ENCODE measurements around the gene SPAG9. TPM values are rescaled to one million over a fixed set of nuclear protein-coding genes. Genes with fewer than 3 reads are reported as not detected.
A peak's percentile ranks its signal among the peaks of the same experiment; 100 is the strongest.

Gene SPAG9
- total RNA-seq, 1 experiment from 2014 or later = 90.5 TPM

- no peaks in the 10 kb centered on the region for H3F3A ChIP-seq (ENCODE audit: low read length, unreplicated experiment)
- POLR2A ChIA-PET (ENCODE audit: unreplicated experiment) = interaction anchor here (0.6 to 0.7 kb wide), 2 partner anchors 18 to 24 kb away, joined by 3 to 6 read pairs; no protein-coding TSS in a partner anchor
- intact Hi-C loops (cut with micrococcal nuclease) = no loop called here
- no peak overlapping the region for H3K27ac ChIP-seq (ENCODE audit: low read length)
- H3K9me2 ChIP-seq (replicated peaks; ENCODE audit: low read length) = no peaks in the 10 kb centered on the region
- H3K36me3 ChIP-seq (ENCODE audit: low read depth, low read length) = no peaks in the 10 kb centered on the region; the same call in 1 of the 2 replicates
- CTCF ChIA-PET = interaction anchor here (0.6 kb wide), 1 partner anchor 8 kb away, joined by 5 read pairs; no protein-coding TSS in a partner anchor
- ATAC-seq (no peak), DNase-seq (no peak)
- peaks cover 9% of the 10 kb centered on the region; the same call in 1 of the 2 replicates for H3K4me1 ChIP-seq (ENCODE audit: insufficient read depth, low read length)
- no peaks in the 10 kb centered on the region for H3K9me3 ChIP-seq (ENCODE audit: low read length)
- no peak overlapping the region for H3K4me2 ChIP-seq (ENCODE audit: low read length)
- no peak overlapping the region for H2AFZ ChIP-seq (ENCODE audit: low read length)
- no peak for TF ChIP-seq EZH2phosphoT487 (IDR thresholded peaks at IDR 0.05; ENCODE audit: borderline replicate concordance, low read length)
- TF ChIP-seq CTCF (conservative IDR thresholded peaks at IDR 0.05; ENCODE audit: low read depth, low read length) = no peak
- TF ChIP-seq EZH2 (IDR thresholded peaks at IDR 0.05; ENCODE audit: low read length, unreplicated experiment) = no peak
- H3K79me2 ChIP-seq (ENCODE audit: low read length) = peaks cover 27% of the 10 kb centered on the region
- no peaks in the 10 kb centered on the region for H4K20me1 ChIP-seq (ENCODE audit: low read length)
- H3K27me3 ChIP-seq (ENCODE audit: low read length) = no peaks in the 10 kb centered on the region
- no peak overlapping the region for H3K4me3 ChIP-seq (ENCODE audit: low read length)
- BruUV-seq (replicated peaks) = no TSS peak
- H3K9ac ChIP-seq (ENCODE audit: low read length) = no peak overlapping the region
Measured at GRCh38 chr17:51046046-51046445, 74.6 kb downstream of the SPAG9 start.

DNA sequence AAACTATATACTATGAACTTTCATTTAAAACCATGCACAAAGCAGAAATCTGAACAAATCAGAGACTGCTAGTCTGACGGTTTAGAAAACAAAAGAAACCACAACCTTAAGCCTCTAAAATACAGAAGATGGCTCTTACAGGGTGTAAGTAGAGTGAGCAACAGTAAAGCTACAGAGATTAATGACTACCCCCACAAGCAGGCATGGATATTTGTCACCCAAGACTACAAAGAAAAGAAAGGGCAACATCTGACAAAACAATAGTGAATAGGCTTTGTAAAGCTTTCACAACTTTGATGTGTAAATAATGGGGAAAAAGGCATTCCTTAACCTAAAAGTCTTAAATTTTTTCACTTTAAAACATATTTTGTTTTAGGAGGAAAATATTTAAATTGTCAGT, 75.0 kb downstream of the SPAG9 start:
- H3K9ac ChIP-seq (ENCODE audit: low read length) = no peak overlapping the region
- H3K4me2 ChIP-seq (ENCODE audit: low read length) = no peak overlapping the region
- H3K36me3 ChIP-seq (ENCODE audit: low read depth, low read length) = no peaks in the 10 kb centered on the region; the same call in 1 of the 2 replicates
- H3F3A ChIP-seq (ENCODE audit: low read length, unreplicated experiment) = no peaks in the 10 kb centered on the region
- H3K27ac ChIP-seq (ENCODE audit: low read length) = no peak overlapping the region
- intact Hi-C loops (cut with micrococcal nuclease) = no loop called here
- ChIA-PET CTCF (interaction anchor here (0.6 kb wide), 1 partner anchor 12 kb away, joined by 3 read pairs; no protein-coding TSS in a partner anchor), POLR2A (ENCODE audit: unreplicated experiment) (no interaction called here)
- H3K27me3 ChIP-seq (ENCODE audit: low read length) = no peaks in the 10 kb centered on the region
- TF ChIP-seq EZH2phosphoT487 (IDR thresholded peaks at IDR 0.05; ENCODE audit: borderline replicate concordance, low read length) = no peak
- no peak for TF ChIP-seq CTCF (conservative IDR thresholded peaks at IDR 0.05; ENCODE audit: low read depth, low read length)
- no peak for TF ChIP-seq EZH2 (IDR thresholded peaks at IDR 0.05; ENCODE audit: low read length, unreplicated experiment)
- no peak overlapping the region for H3K4me3 ChIP-seq (ENCODE audit: low read length)
- no TSS peak for BruUV-seq (replicated peaks)
- peaks cover 27% of the 10 kb centered on the region for H3K79me2 ChIP-seq (ENCODE audit: low read length)
- no peaks in the 10 kb centered on the region for H3K9me3 ChIP-seq (ENCODE audit: low read length)
- H3K9me2 ChIP-seq (replicated peaks; ENCODE audit: low read length) = no peaks in the 10 kb centered on the region
- ATAC-seq (0 out of 2 replicates have a peak, but pooled peaks have one; percentile 14), DNase-seq (no peak)
- no peak overlapping the region for H2AFZ ChIP-seq (ENCODE audit: low read length)
- no peaks in the 10 kb centered on the region for H4K20me1 ChIP-seq (ENCODE audit: low read length)
- H3K4me1 ChIP-seq (ENCODE audit: insufficient read depth, low read length) = peaks cover 7% of the 10 kb centered on the region; the same call in 1 of the 2 replicates

GRCh38 chr17:51044976-51045375, 75.7 kb downstream of the SPAG9 start:
- TF ChIP-seq EZH2phosphoT487 (IDR thresholded peaks at IDR 0.05; ENCODE audit: borderline replicate concordance, low read length) (no peak), EZH2 (IDR thresholded peaks at IDR 0.05; ENCODE audit: low read length, unreplicated experiment) (no peak), CTCF (conservative IDR thresholded peaks at IDR 0.05; ENCODE audit: low read depth, low read length) (no peak)
- H3K4me2 ChIP-seq (ENCODE audit: low read length) = no peak overlapping the region
- H3K27me3 ChIP-seq (ENCODE audit: low read length) = no peaks in the 10 kb centered on the region
- no peaks in the 10 kb centered on the region for H3K9me2 ChIP-seq (replicated peaks; ENCODE audit: low read length)
- ATAC-seq = no peak
- no peaks in the 10 kb centered on the region; the same call in 1 of the 2 replicates for H3K36me3 ChIP-seq (ENCODE audit: low read depth, low read length)
- H3F3A ChIP-seq (ENCODE audit: low read length, unreplicated experiment) = no peaks in the 10 kb centered on the region
- H2AFZ ChIP-seq (ENCODE audit: low read length) = no peak overlapping the region
- H3K79me2 ChIP-seq (ENCODE audit: low read length) = peaks cover 23% of the 10 kb centered on the region
- no peaks in the 10 kb centered on the region for H4K20me1 ChIP-seq (ENCODE audit: low read length)
- intact Hi-C loops (cut with micrococcal nuclease) = no loop called here
- ChIA-PET POLR2A (ENCODE audit: unreplicated experiment) (interaction anchor here (0.6 kb wide), 1 partner anchor 13 kb away, joined by 3 read pairs; no protein-coding TSS in a partner anchor), CTCF (interaction anchor here (0.6 kb wide), 1 partner anchor 13 kb away, joined by 3 read pairs; no protein-coding TSS in a partner anchor)
- H3K4me1 ChIP-seq (ENCODE audit: insufficient read depth, low read length) = 0 out of 2 replicates have a peak, but pooled peaks cover under 1% of the 10 kb centered on the region
- no peak overlapping the region for H3K9ac ChIP-seq (ENCODE audit: low read length)
- no peak for DNase-seq
- no peak overlapping the region for H3K27ac ChIP-seq (ENCODE audit: low read length)
- no peak overlapping the region for H3K4me3 ChIP-seq (ENCODE audit: low read length)
- BruUV-seq (replicated peaks) = no TSS peak
- no peaks in the 10 kb centered on the region for H3K9me3 ChIP-seq (ENCODE audit: low read length)
